Right atrium auricular region (tissue), 2 donors: Measurements from ENCODE around the gene FANK1. TPM values are rescaled to one million over a fixed set of nuclear protein-coding genes. Genes with fewer than 3 reads are reported as not detected.

Experiments
- DNase-seq: peaks from one replicate; pipeline ENCODE4 v3.0.0-alpha.2; 2019; ENCODE audit warnings: low spot score
- H3K27ac ChIP-seq, 2 donors: fragments of 200-600 bp; sonication (generic); 1 replicate in 1 of 2; 2 replicates in 1 of 2; pipeline ENCODE4 v1.5.1; 2016 to 2019
- H3K27me3 ChIP-seq, 2 donors: fragments of 200-600 bp; sonication (generic); one replicate each; pipeline versions ENCODE4 v1.5.1 to v1.6.0; 2017 to 2019
- H3K36me3 ChIP-seq: fragments of 200-600 bp; sonication (generic); one replicate; pipeline ENCODE4 v1.5.1; 2016
- H3K4me1 ChIP-seq, 2 donors: fragments of 200-600 bp; sonication (generic); one replicate each; pipeline versions ENCODE4 v1.5.1 to v1.6.0; 2017 to 2019
- H3K4me3 ChIP-seq, 2 donors: fragments of 200-600 bp; sonication (generic); 1 replicate in 1 of 2; 2 replicates in 1 of 2; pipeline ENCODE4 v1.5.1; 2017 to 2019; ENCODE audit warnings: mild to moderate bottlenecking in 1 of 2, moderate library complexity in 1 of 2
- H3K9me3 ChIP-seq, 2 donors: fragments of 200-600 bp; sonication (generic); one replicate each; pipeline ENCODE4 v1.5.1; 2019
- CTCF ChIP-seq, 2 donors: fragments of 200-600 bp; sonication (generic); IDR thresholded peaks; one replicate each; pipeline ENCODE4 v1.5.1; 2019; ENCODE audit warnings: antibody characterized with exemption in 2 of 2
- total RNA-seq, 2 donors: library from RNA; depleted of rRNA; stranded (reverse); fragments of >200 nt; gene quantifications; one replicate each; pipeline ENCODE4 v1.1.0, GENCODE V29; 2016

Gene FANK1
- total RNA-seq, 2 donors from 2014 or later, result 0.44 to 0.67 TPM

GRCh38 chr10:125980521-125981035 lies 84.2 kb downstream of the FANK1 start:
- Histone ChIP-seq H3K9me3 (no peaks in the 10 kb centered on the region), H3K27me3 (no peaks in the 10 kb centered on the region), H3K27ac (no peak overlapping the region), H3K4me3 (no peak overlapping the region), H3K4me1 (no peaks in the 10 kb centered on the region), H3K36me3 (no peaks in the 10 kb centered on the region)
- DNase-seq, result no peak
- no peak for TF ChIP-seq CTCF (IDR thresholded peaks at IDR 0.05)

GRCh38 chr10:125982260-125982948 lies 86.0 kb downstream of the FANK1 start:
- Histone ChIP-seq H3K36me3 (no peaks in the 10 kb centered on the region), H3K27ac (no peak overlapping the region), H3K4me3 (no peak overlapping the region), H3K9me3 (no peaks in the 10 kb centered on the region), H3K4me1 (no peaks in the 10 kb centered on the region), H3K27me3 (no peaks in the 10 kb centered on the region)
- DNase-seq, result no peak
- peak; percentile 27 to 76 for TF ChIP-seq CTCF (IDR thresholded peaks at IDR 0.05)

GRCh38 chr10:125983161-125983560 lies 86.8 kb downstream of the FANK1 start:
- no peak overlapping the region for H3K27ac ChIP-seq
- no peaks in the 10 kb centered on the region for H3K36me3 ChIP-seq
- no peak for DNase-seq
- H3K9me3 ChIP-seq, result no peaks in the 10 kb centered on the region
- no peaks in the 10 kb centered on the region for H3K4me1 ChIP-seq
- no peak for TF ChIP-seq CTCF (IDR thresholded peaks at IDR 0.05)
- no peak overlapping the region for H3K4me3 ChIP-seq
- H3K27me3 ChIP-seq, result no peaks in the 10 kb centered on the region

GRCh38 chr10:125983656-125984055 lies 87.3 kb downstream of the FANK1 start:
- Histone ChIP-seq H3K4me1 (no peaks in the 10 kb centered on the region), H3K4me3 (no peak overlapping the region), H3K27me3 (no peaks in the 10 kb centered on the region), H3K9me3 (no peaks in the 10 kb centered on the region), H3K36me3 (no peaks in the 10 kb centered on the region), H3K27ac (no peak overlapping the region)
- no peak for TF ChIP-seq CTCF (IDR thresholded peaks at IDR 0.05)
- no peak for DNase-seq

- Histone ChIP-seq H3K9me3 (no peaks in the 10 kb centered on the region), H3K4me1 (no peaks in the 10 kb centered on the region), H3K27ac (no peak overlapping the region), H3K27me3 (no peaks in the 10 kb centered on the region), H3K4me3 (no peak overlapping the region), H3K36me3 (no peaks in the 10 kb centered on the region)
- TF ChIP-seq CTCF (IDR thresholded peaks at IDR 0.05), result no peak
- no peak for DNase-seq
These were observed 88.0 kb downstream of the FANK1 start for GRCh38 chr10:125984346-125984745.
